ENCODE data around the gene HPSE. TPM values are rescaled to one million over a fixed set of nuclear protein-coding genes. Genes with fewer than 3 reads are reported as not detected.

Gene HPSE
- 10 to 100 TPM in 1 of 2 donors, 1 to 10 TPM in 1; 6.5 to 19.2 TPM for total RNA-seq
- polyA plus RNA-seq (ENCODE audit: insufficient read length in 6 of 6), result 1 to 10 TPM; 1.3 to 2.8 (median 1.7) TPM
- long read RNA-seq, donor 1, result 0 reads
- long read RNA-seq, donor 2, result 0 reads
- long read RNA-seq, donor 3, result 0 reads
- long read RNA-seq, donor 4, full-length matches to known transcripts, result 3 of 6 reads
- long read RNA-seq, donor 4, partial matches to known transcripts, result 3 of 6 reads
- long read RNA-seq, donor 4, other reads (novel, unspliced or antisense), result 0 of 6 reads
- long read RNA-seq, donor 5, full-length matches to known transcripts, result 1 of 1 reads
- long read RNA-seq, donor 5, partial matches to known transcripts, result 0 of 1 reads
- long read RNA-seq, donor 5, other reads (novel, unspliced or antisense), result 0 of 1 reads
- long read RNA-seq, donor 6, result 0 reads
- long read RNA-seq, donor 7, result 0 reads
- long read RNA-seq, donor 8, result 0 reads
- long read RNA-seq, donor 9, result 0 reads
- long read RNA-seq, donor 10, full-length matches to known transcripts, result 10 of 13 reads
- long read RNA-seq, donor 10, partial matches to known transcripts, result 2 of 13 reads
- long read RNA-seq, donor 10, other reads (novel, unspliced or antisense), result 1 of 13 reads
- long read RNA-seq, donor 11, result 0 reads
- long read RNA-seq, donor 12, result 0 reads

DNA sequence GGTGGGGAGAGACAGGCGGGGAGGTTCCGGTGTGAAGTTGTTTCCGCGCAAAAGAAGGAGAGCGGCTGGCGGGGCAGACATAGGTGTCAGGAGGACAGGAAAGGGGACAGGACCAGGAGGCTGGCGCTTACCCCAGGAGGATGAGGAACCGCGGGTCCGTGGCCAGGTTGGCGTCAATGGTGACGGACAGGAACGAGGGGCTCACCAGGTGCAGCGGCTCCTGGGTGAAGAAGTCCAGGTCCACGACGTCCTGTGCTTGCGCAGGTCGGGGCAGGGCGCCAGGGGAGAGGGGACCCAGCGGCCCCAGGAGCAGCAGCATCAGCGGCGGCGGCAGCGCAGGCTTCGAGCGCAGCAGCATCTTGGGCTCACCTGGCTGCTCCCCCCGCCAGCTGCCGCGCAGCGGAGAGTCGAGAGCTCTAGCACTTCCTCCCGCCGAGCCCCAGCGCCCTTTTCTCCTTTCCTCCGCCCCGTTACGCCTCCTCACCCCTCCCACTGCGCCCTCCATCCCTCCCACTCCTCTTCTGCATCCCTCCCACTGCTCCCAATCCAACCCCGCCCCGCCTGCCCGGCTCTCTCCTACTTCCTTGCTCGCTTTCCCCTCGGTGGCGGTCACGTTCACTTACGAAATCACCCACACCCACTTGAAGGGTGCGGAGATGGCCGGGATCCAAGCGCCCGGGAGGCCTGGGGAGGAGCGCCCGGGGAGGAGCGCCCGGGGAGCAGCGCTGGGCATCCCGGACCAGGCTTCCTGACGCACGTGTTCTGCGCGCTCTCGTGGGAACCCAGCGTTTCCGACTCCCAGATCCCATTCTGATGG, at the start of gene HPSE:
Gene HPSE, minus strand, starts transcription at position 424 of the 817 bp plus-strand sequence. Its CDS starts 66 bp downstream, at position 358.
- peaks cover 0 to 3% of the 10 kb centered on the region in 2 donors for H3K9me3 ChIP-seq
- H3K4me3 ChIP-seq, result peak within 1 kb of the TSS; percentile 49 to 68
- ATAC-seq (peak; percentile 99), DNase-seq (peak; percentile 38 to 98 (median 88))
- TF ChIP-seq, protein P1, sequence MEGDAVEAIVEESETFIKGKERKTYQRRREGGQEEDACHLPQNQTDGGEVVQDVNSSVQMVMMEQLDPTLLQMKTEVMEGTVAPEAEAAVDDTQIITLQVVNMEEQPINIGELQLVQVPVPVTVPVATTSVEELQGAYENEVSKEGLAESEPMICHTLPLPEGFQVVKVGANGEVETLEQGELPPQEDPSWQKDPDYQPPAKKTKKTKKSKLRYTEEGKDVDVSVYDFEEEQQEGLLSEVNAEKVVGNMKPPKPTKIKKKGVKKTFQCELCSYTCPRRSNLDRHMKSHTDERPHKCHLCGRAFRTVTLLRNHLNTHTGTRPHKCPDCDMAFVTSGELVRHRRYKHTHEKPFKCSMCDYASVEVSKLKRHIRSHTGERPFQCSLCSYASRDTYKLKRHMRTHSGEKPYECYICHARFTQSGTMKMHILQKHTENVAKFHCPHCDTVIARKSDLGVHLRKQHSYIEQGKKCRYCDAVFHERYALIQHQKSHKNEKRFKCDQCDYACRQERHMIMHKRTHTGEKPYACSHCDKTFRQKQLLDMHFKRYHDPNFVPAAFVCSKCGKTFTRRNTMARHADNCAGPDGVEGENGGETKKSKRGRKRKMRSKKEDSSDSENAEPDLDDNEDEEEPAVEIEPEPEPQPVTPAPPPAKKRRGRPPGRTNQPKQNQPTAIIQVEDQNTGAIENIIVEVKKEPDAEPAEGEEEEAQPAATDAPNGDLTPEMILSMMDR (IDR thresholded peaks at IDR 0.05), result no peak
- intact Hi-C loops (cut with DNase I), result no loop called here
- H3K36me3 ChIP-seq, result no peaks in the 10 kb centered on the region
- H3K27ac ChIP-seq, result peak within 1 kb of the TSS in 1 of 2 donors; percentile 62
- H3K27me3 ChIP-seq, result peaks cover 0 to 21% of the 10 kb centered on the region in 2 donors
- peaks cover 0 to 36% of the 10 kb centered on the region in 2 donors for H3K4me1 ChIP-seq

DNA sequence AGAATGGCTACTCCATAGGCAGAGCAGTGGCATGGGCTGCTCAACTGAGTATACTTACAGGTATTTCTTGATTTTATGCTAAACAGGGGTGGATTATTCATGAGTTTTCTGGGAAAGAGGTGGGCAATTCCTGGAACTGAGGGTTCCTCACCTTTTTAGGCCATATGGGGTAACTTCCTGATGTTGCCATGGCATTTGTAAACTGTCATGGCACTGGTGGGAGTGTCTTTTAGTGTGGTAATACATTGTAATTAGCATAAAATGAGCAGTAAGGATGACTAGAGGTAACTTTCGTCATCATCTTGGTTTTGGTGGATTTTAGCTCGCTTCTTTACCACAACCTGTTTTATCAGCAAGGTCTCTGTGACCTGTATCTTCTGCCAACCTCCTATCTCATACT, 48.2 kb upstream of the HPSE start:
- Histone ChIP-seq H3K36me3 (no peaks in the 10 kb centered on the region), H3K9me3 (peaks cover 0 to 13% of the 10 kb centered on the region in 2 donors), H3K4me1 (no peaks in the 10 kb centered on the region), H3K27me3 (no peaks in the 10 kb centered on the region), H3K27ac (no peak overlapping the region), H3K4me3 (no peak overlapping the region)
- TF ChIP-seq, protein P1 (IDR thresholded peaks at IDR 0.05), result no peak
- ATAC-seq (no peak), DNase-seq (no peak)
- intact Hi-C loops (cut with DNase I), result no loop called here

DNA sequence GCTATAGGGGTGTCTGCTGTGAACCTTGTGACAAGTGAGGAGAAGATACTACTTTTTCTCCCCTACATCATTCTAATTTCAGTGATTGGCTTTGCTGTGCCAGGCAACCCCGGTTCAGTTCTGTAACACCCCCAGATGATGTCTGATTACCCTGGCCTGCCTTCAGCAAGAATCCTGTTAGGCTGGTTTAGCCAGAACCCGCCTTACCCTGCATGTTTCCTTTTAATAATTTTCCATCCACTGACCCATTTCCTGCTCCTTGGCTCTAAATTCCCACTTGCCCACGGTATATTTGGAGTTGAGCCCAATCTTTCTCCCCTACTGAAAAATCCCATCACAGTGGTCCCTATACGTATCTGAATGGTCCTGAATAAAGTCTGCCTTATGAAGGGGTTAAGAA, 46.5 kb upstream of the HPSE start:
- H3K4me3 ChIP-seq, result no peak overlapping the region
- no peaks in the 10 kb centered on the region for H3K4me1 ChIP-seq
- intact Hi-C loops (cut with DNase I), result no loop called here
- no peaks in the 10 kb centered on the region for H3K27me3 ChIP-seq
- no peak for ATAC-seq
- no peak overlapping the region for H3K27ac ChIP-seq
- no peak for DNase-seq
- peaks cover 0 to 15% of the 10 kb centered on the region in 2 donors for H3K9me3 ChIP-seq
- TF ChIP-seq, protein P1 (IDR thresholded peaks at IDR 0.05), result no peak
- H3K36me3 ChIP-seq, result no peaks in the 10 kb centered on the region

DNA sequence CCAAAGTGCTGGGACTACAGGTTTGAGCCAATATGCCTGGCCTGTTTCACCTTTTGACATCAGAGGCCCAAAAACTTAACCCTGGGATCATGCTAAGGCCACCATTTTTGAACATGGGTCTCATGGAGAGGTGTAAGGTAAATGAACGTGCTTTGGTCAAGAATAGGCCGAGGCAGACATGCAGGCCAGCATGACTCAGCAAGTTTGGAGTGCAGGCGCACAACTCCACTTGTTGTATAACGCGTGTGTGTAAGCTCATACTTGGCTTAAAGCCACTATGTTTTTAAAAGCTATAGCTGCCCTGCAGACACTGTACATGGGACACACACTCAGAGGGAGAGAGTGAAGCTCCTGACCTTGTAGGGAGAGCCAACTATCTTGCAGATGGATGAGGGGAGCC, 43.8 kb upstream of the HPSE start:
- Histone ChIP-seq H3K27me3 (no peaks in the 10 kb centered on the region), H3K4me1 (no peaks in the 10 kb centered on the region), H3K36me3 (no peaks in the 10 kb centered on the region), H3K27ac (no peak overlapping the region), H3K4me3 (no peak overlapping the region), H3K9me3 (peaks cover 0 to 15% of the 10 kb centered on the region in 2 donors)
- intact Hi-C loops (cut with DNase I), result no loop called here
- TF ChIP-seq, protein P1 (IDR thresholded peaks at IDR 0.05), result no peak
- DNase-seq (no peak), ATAC-seq (no peak)
